HG02938 (cell line): ENCODE results near the gene FAF2.
A peak's percentile ranks its signal among the peaks of the same experiment; 100 is the strongest.
"Not testable (repeated sequence)": the region's sequence is repeated elsewhere in the genome, so short reads cannot be mapped to it uniquely, and the experiment has no call there.

Experiments used
- ATAC-seq: cut with Tn5 transposase; IDR thresholded peaks from one replicate; pipeline ENCODE4 v1.9.1; 2021; ENCODE audit warnings: mild to moderate bottlenecking, moderate library complexity; ENCODE audit not compliant: unreplicated experiment

FAF2 gene

DNA sequence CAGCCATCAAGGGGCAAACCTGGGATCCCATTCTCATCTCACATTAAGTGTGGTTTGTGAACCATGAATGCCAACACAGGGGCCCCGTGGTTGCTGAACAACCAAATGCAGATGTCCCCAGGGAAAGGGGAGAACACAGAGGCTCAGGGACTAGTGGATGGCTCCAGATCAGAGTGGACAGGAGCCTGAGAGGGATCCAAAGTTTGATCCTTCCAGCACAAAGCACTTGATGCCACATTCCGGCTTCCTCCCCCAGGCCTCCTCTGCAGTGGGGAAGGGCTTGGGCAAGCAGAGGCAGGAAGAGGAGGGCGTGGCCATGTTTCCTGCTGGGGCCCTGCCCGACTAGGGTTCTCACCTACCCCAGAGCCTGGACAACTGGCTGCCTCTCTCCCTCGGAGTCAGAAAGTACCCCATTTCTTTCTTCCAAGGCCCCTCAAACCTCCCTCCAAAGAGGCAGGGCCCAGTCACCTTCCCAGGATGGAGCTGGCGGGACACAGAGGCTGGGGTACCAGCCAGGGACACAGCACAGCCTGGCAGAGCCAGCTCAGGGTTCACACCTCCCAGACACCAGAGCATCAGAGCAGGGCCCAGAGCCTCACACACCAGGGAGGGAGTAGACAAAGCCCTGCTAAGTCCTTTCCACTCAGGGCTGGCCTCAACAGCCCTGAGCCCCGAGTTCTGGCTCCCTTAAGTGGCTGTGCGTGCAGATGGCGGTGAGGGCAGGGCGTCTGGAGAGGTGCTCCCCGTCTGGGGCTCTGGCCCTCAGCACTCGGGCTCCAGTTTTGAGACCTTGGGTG is 93.4 kb downstream of the FAF2 start:
- no peak for ATAC-seq

DNA sequence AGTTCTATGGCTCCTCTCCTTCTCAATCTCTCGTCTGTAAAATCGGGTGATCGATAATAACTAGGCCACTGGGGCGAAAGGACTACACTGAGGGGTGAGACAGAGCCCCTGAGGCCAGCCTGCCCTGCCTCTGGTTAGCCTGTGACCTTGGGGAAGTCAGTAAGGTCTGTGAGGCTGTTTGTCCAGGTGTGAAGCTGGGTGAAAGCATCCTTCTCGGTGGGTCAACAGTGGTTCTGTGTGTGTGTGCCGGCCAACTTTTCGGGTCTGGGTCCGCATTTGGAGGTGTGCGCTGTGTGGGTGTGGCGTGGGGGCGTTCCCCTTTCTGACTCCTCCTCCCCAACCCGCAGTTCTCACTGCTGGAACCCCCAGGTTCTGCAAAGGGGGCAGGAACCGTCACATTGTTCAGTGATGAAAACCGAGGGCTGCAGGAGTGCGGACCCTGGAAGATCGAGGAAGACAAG is 94.0 kb downstream of the FAF2 start:
- ATAC-seq, result no peak

DNA sequence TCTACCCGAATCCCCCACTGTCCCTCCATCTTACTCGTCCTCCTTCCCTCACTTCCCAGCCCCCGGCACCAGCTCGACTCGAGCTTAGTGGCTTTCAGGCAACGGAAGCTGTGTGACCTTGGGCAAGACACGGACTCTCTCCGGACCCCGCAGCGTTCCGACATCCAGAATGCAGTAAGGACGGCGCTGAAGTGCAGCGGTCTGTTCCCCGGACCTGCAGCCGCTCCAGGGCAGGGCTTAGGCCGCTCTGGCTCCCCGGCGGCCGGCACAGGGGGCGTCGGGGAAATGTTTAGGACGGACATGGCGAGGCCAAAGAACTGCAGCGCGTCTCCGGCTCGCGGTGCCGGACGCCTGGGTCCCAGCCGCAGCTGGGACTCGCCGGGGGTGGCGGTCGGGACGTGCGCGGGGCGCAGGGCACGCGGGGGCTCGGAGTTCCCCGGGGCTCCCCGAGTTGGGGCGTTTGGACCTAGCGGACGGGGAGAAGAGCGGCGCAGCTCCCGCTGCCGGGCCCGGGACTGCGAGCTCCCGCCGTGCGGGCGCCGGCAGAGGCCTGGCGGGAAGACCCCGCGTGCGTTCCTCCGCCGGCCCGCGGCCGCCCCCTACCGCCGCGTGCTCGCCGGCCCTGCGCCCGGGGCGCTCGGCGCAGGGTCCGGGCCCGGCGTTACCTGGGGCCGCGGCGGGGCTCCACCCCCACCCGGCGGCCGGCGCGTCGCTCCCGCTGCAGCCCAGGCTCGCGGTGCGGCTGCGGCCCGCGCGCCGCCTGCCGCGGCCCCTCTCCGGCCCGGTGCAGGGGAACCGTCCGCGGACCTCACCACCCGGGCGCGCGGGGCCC is 94.6 kb downstream of the FAF2 start:
- peak; percentile 14 for ATAC-seq

DNA sequence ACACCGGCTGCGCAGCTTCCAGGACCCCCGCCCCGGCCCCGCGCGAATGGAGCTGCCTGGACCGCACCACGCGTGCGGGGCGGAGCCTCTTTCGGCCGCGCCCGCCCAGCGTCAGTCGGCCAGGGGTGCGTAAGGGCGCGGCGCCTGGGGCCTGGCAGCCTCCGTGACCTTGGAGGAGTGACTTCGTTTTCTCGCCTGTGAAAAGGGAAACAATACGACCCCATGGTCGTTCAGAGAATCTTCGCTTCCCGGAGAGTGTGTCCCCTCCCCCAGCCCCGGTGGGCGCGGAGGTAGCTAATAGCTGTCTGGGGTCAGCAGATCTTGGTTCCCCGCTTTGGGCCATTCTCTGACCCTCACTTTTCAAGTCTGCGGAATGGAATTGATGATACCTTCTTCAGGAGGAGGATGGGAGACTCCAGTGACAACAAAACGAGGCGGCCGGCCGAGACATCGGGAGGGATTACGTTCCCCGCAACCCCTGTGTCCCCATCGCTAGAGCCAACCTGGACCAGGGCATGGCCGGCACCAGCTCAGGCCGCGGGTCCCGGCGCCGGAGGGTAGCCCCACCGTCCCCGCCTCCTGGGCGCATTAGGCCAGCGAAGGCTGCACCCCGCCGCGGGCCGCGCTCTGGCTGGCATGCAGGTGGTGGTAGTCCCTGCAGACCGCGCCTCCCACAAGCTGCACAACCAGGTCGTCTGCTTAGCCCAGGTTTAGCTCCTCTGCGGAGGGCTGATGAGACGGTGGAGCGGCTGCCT is 95.4 kb downstream of the FAF2 start:
- ATAC-seq, result peak; percentile 69

DNA sequence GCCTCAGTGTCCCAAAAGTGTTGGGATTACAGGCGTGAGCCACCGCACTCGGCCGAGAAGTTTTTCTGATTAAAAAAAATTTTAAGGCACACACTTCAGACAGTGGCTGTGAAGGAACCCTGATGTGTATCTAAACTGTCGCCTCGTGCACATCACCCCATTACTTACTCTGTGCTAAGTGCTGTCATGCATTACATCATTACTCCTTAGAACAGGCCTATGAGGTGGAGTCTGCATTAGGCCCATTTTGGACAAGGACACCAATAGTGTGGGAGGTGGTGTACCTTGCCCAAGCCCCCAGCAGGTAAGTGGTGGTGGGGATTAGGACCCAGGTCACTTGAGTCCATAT is 97.2 kb downstream of the FAF2 start:
- ATAC-seq, result no peak

DNA sequence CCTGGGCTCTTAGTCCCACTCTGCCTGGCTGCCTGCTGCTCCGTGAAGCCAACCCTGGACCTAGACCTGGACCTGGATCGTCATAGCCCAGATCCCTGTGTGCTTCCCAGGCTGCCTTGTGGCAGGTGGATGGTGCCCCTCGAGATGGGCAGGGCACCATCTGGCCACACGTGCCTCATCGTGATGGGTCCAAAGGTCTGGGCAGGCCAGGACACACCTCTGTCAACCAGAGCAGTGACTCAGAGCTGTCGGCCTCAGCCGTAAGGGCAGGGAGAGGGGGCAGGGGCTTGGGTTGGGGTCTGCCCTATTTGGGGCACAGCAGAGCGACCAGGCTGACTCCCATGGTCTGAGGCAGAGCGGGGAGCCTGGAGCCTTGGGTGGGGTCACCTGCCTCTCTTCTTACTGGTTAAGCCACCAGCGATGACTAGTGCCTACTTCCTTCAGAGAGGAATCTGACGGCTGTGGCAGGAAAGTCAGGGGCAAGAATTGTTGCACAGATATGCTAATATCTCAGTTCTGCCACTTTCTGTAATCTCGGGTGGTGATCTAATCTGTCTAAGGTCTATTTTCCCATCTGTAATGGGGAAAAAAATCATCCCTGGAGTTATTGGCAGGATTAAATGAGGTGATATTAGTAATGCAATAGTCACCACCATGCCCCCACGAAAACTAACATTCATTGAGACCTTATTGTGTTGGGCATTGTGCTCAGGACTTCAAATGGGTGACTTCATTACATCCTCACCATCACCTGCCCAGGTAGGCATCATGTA is 97.7 kb downstream of the FAF2 start:
- no peak for ATAC-seq

DNA sequence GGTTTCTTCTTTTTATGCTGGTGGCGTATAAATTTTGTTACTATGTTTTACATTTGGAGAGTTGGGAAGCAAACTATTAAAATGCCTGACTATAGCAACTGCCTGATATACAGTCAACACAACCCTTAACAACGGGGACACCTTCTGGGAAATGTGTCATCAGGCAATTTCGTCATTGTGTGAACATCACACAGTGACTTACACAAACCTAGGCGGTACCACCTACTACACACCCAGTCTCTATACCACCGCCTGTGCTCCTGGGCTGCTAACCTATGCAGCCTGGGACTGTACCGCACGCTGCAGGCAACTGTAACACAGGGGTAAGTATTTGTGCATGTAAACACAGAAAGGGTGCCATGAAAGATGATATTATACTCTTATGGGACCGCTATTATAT is 99.6 kb downstream of the FAF2 start:
- ATAC-seq, result no peak

DNA sequence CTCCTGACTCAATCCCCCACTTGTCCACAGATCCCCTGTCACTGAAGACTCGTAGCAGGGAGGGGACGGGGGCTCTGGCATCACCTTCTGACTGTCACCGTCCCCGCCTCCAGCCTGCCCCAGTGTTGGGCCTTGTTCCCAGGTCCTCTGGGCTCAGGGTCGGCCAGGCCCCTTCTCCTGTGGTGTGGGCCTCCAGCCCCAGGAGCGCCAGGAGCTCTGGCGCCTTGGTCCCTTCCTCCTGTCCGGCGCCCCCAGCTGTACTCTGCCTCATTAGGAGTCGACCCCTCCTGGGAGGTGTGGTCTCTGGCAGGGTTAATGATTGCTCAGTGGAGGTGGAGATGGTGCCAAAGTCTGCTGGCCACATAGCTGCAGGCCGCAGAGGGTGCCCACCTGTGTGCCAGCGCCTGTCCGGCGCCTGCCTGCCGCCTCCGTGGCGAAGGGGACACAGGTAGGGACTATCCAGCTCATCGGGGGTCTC is 100.8 kb downstream of the FAF2 start, which contains the start of gene CDHR2:
Gene CDHR2 (plus strand): TSS at position 376 of the 478 bp plus-strand sequence. CDS start 16,011 bp downstream, outside the sequence.
- ATAC-seq, result no peak

DNA sequence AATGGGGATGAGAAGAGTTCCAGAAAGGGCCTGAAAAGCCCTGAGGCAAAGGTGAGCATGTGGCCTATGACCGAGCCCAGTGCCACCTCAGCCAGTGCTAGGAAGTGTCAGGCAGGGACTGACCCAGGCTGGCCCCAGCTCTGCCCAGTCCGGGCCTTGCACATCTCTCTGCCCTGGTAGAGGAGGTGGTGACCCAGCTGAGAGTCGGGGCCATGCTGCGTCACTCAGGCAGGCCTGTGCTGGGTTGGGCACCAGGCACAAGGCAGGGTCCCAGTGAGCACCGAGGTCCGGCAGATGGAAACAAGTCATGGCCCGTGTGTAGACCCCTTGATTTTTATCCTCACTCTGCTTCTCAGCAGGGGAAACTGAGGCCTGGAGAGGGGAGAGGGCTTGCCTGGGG is 101.7 kb downstream of the FAF2 start:
- no peak for ATAC-seq

DNA sequence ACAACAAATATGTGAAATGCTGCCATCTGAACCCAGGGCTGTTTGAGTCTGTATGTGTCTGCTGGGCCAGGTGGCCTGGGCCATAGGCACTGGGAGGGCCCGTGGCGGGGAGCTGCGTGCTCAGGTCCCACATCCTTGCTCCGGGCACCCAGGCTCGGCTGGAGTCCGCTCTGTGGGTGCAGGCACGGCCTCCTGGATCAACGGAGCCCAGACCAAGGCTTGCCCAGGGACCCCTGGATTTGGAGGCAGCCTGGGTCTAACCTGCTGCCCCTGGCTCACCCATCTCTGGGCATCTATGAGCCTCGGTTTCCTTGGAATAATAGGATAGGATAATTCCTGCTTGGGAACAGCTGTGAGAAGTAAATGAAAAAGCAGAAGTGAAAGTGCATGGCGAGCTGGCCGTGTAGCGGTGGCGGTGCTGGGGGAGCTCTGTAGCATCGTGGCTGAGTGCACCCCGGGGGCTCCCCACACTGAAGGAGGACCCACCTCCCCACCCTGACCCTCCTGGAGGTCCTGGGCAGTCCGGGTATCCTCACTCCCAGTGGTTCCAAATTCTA is 102.2 kb downstream of the FAF2 start:
- ATAC-seq, result no peak

DNA sequence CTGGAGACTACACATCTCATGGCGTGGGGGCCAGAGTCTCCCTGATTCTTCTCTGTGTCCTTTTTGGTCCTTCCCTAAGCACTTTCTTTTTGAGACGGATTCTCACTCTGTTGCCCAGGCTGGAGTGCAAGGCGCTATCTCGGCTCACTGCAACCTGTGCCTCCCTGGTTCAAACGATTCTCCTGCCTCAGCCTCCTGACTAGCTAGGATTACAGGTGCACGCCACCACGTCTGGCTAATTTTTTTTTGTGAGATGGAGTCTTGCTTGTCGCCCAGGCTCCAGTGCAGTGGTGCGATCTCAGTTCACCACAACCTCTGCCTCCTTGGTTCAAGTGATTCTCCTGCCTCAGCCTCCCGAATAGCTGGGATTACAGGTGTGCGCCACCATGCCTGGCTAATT is 102.8 kb downstream of the FAF2 start:
- ATAC-seq, result not testable (repeated sequence)

DNA sequence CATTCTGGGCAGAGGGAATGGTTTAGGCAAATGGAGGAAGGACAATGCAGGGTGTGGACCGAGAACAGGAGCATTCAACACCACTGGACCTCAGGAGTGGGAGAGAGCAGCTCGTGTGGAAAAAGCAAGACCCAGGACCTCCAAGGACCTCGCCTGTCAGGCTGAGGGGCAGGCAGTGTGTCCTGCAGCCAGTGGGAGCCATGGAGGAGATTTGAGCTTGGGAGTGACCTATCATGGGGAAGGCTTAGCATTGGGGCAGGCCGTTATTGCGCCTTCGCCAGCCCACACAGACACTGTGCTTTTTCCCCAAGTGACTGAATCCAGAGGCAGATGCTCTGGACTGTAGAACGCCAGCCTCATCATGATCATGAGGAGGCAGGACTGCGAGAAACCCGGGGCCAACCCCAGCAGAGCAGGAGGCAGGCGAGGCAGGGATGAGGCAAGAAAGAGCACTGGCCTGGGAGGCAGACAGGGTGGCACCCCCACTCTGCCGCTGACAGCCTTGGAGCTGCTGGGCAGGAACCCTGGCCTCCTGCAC is 104.2 kb downstream of the FAF2 start:
- no peak for ATAC-seq

DNA sequence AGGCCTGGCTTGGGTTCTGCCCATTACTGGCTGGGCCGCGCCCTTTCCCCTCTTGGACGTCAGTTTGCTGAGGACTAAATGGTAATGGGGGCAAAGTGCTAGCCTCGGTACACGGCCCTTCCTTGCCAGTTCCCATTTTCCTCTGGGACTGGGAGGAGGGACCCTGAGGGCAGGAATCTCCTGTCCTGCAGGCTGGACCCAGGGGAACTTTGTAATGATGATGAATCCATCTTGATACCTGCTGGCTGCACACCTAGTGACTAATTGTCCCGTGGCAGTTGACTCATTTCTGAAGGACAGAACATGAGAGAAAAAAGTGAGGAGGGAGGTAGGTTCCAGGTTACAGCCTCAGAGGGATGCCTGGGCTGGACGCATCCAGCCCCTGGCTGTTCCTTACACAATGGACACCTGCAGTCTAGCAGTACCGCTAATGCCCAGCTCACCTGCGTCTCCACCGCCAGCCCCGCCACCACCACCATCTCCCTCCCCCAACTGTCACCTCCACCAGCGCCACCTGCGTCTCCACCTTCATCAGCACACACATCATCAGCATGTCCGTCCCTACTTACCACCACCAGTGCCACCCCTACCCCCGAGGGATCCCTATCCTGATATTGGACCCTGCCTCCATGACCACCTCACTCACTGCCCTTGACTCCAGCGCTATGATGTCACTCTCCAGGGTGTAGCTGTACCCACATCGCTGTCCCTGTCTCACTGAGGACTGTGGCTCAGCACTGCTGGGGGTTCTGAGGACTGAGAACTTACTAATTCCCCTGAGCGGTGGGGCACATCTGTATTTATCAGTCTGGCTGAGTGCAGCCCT is 105.3 kb downstream of the FAF2 start:
- no peak for ATAC-seq

DNA sequence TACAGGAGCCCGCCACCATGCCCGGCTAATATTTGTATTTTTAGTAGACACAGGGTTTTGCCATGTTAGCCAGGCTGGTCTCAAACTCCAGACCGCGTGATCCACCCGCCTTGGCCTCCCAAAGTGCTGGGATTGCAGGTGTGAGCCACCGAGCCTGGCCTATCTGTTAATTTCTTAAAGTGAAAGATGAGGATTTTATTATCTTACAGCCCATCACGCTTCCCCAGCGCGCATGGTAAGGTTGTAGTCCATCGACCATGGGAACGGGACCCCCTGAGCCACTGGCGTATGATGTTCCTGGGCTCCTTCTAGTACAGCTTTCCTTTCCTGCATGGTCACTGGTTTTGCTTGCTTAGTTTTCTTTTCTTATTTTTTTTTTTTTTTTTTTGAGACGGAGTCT is 109.7 kb downstream of the FAF2 start:
- ATAC-seq, result no peak
